Measurements from ENCODE around the gene CLPSL1. TPM values are rescaled to one million over a fixed set of nuclear protein-coding genes. Genes with fewer than 3 reads are reported as not detected.

The CLPSL1 gene
- total and polyA plus RNA-seq, 2 of the 13 experiments (the other 11 are each of a cell fraction or from before 2014, with no cell fraction given): not detected

DNA sequence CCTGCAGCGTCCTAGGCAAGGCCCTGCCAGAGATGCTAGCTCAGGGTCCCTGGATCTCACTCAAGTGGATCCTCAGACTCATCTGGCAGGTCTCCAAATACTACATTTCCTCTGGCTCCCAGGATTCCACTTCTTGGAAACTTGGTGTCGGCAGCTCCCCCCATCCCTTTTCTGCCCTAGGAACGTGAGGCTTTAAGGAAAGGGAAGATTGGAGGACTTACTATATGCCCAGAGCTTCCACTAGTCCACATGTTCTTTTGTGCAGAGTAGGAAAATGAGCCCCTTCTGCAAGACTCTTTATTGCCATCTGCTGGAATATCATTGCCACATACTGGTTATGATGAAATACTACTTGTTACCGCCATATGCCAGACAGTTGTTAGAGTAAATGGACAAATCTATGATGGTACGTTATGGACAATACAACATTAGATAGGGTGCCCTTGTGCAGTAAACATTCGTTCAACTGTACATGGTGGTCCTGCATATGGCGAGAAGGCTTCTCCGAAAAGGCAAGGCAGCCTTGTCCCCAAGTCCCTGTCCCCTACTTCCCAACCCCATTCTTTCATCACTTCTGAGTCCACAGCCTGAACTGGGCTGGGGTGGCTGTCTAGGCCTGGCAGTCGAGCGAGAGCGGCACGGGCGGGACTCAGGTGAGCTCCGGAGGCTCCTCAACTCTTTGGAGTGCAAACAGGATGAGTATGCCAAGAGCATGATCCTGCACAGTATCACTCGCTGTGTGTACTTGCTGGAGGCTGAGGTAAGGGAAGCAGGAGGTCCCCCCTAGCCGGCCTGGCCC is 43.2 kb upstream of the CLPSL1 start (continued):
- TF ChIP-seq, protein P1, sequence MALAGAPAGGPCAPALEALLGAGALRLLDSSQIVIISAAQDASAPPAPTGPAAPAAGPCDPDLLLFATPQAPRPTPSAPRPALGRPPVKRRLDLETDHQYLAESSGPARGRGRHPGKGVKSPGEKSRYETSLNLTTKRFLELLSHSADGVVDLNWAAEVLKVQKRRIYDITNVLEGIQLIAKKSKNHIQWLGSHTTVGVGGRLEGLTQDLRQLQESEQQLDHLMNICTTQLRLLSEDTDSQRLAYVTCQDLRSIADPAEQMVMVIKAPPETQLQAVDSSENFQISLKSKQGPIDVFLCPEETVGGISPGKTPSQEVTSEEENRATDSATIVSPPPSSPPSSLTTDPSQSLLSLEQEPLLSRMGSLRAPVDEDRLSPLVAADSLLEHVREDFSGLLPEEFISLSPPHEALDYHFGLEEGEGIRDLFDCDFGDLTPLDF (CRISPR knock-in tag; IDR thresholded peaks at IDR 0.05): no peak
- TF ChIP-seq TRIM22 (IDR thresholded peaks at IDR 0.05) (no peak), NFIC (IDR thresholded peaks at IDR 0.05; ENCODE audit: low read length) (no peak), CEBPB (IDR thresholded peaks at IDR 0.05; ENCODE audit: borderline replicate concordance, low read depth, low read length) (peak; percentile 99), ARNT (IDR thresholded peaks at IDR 0.05) (no peak), ZBTB26 (CRISPR knock-in tag; IDR thresholded peaks at IDR 0.05; ENCODE audit: borderline replicate concordance) (no peak), ZHX1 (CRISPR knock-in tag; IDR thresholded peaks at IDR 0.05; ENCODE audit: low read depth) (no peak), RFXAP (CRISPR knock-in tag; IDR thresholded peaks at IDR 0.05; ENCODE audit: borderline replicate concordance) (no peak), ZNF713 (CRISPR knock-in tag; IDR thresholded peaks at IDR 0.05) (no peak), HMG20A (CRISPR knock-in tag; IDR thresholded peaks at IDR 0.05; ENCODE audit: borderline replicate concordance) (no peak), ZNF577 (CRISPR knock-in tag; IDR thresholded peaks at IDR 0.05; ENCODE audit: borderline replicate concordance, low read depth) (no peak)
- TF ChIP-seq, protein P2, sequence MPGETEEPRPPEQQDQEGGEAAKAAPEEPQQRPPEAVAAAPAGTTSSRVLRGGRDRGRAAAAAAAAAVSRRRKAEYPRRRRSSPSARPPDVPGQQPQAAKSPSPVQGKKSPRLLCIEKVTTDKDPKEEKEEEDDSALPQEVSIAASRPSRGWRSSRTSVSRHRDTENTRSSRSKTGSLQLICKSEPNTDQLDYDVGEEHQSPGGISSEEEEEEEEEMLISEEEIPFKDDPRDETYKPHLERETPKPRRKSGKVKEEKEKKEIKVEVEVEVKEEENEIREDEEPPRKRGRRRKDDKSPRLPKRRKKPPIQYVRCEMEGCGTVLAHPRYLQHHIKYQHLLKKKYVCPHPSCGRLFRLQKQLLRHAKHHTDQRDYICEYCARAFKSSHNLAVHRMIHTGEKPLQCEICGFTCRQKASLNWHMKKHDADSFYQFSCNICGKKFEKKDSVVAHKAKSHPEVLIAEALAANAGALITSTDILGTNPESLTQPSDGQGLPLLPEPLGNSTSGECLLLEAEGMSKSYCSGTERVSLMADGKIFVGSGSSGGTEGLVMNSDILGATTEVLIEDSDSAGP (CRISPR knock-in tag; IDR thresholded peaks at IDR 0.05; ENCODE audit: borderline replicate concordance): 0 out of 2 replicates have a peak, but pooled peaks have one; percentile 40
- TF ChIP-seq, protein P3, sequence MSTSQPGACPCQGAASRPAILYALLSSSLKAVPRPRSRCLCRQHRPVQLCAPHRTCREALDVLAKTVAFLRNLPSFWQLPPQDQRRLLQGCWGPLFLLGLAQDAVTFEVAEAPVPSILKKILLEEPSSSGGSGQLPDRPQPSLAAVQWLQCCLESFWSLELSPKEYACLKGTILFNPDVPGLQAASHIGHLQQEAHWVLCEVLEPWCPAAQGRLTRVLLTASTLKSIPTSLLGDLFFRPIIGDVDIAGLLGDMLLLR (CRISPR knock-in tag; IDR thresholded peaks at IDR 0.05): no peak
- TF ChIP-seq, protein P4, sequence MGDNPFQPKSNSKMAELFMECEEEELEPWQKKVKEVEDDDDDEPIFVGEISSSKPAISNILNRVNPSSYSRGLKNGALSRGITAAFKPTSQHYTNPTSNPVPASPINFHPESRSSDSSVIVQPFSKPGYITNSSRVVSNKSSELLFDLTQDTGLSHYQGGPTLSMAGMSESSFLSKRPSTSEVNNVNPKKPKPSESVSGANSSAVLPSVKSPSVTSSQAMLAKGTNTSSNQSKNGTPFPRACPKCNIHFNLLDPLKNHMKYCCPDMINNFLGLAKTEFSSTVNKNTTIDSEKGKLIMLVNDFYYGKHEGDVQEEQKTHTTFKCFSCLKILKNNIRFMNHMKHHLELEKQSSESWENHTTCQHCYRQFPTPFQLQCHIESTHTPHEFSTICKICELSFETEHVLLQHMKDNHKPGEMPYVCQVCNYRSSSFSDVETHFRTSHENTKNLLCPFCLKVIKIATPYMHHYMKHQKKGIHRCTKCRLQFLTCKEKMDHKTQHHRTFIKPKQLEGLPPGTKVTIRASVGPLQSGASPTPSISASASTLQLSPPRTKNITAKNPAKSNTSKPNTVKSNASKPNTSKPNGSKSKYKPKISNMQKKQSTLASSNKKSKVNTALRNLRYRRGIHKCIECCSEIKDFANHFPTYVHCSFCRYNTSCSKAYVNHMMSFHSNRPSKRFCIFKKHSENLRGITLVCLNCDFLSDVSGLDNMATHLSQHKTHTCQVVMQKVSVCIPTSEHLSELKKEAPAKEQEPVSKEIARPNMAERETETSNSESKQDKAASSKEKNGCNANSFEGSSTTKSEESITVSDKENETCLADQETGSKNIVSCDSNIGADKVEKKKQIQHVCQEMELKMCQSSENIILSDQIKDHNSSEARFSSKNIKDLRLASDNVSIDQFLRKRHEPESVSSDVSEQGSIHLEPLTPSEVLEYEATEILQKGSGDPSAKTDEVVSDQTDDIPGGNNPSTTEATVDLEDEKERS (CRISPR knock-in tag; IDR thresholded peaks at IDR 0.05): peak; percentile 76
